AG09309 (cell line): Measurements from ENCODE around the gene REEP3.

Experiments
- DNase-seq: peaks from one replicate; pipeline ENCODE4 v3.0.0-alpha.2; 2010; ENCODE audit warnings: low read depth
- H3K4me3 ChIP-seq: 2 replicates; pipeline ENCODE4 v1.5.1; 2011; ENCODE audit warnings: mild to moderate bottlenecking, low read depth, low read length, moderate library complexity; ENCODE audit not compliant: control insufficient read depth
- TF ChIP-seq, protein P1 (sequence below): IDR thresholded peaks from 2 replicates; pipeline ENCODE4 v1.5.1; 2011; ENCODE audit warnings: mild to moderate bottlenecking, low read depth, low read length, inconsistent platforms; ENCODE audit not compliant: insufficient read depth, control insufficient read depth; ENCODE audit errors: missing control alignments

REEP3 gene

DNA sequence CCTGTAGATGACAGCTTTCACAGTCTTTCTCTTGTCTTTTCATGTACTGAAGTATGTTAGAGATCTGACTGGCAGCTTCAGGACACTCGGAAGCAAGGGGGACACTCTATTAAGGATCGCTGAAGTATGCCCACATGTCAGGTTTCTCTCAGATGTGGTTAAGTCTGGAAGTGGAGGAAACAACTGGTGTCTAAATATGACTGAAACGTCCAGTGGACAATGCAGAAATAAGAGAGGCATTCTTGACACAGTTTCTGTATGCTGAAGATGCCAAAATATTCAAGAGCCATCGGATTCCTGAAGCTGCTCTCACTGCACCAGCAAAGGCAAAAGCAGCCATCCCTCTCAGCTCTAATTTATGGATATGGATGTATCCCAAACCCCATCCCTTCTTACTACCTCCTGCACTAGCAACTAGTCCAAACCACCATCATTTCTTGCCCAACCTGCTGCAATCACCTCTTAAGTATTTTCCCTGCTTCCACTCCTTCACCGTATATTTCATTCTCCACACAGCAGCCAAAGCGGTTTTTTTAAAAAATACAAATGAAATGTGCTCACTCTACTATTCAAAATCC lies 113.4 kb downstream of the REEP3 start:
- no peak for DNase-seq
- TF ChIP-seq, protein P1, sequence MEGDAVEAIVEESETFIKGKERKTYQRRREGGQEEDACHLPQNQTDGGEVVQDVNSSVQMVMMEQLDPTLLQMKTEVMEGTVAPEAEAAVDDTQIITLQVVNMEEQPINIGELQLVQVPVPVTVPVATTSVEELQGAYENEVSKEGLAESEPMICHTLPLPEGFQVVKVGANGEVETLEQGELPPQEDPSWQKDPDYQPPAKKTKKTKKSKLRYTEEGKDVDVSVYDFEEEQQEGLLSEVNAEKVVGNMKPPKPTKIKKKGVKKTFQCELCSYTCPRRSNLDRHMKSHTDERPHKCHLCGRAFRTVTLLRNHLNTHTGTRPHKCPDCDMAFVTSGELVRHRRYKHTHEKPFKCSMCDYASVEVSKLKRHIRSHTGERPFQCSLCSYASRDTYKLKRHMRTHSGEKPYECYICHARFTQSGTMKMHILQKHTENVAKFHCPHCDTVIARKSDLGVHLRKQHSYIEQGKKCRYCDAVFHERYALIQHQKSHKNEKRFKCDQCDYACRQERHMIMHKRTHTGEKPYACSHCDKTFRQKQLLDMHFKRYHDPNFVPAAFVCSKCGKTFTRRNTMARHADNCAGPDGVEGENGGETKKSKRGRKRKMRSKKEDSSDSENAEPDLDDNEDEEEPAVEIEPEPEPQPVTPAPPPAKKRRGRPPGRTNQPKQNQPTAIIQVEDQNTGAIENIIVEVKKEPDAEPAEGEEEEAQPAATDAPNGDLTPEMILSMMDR, result no peak
- no peak overlapping the region for H3K4me3 ChIP-seq

- TF ChIP-seq, protein P1, result no peak
- DNase-seq, result no peak
- H3K4me3 ChIP-seq, result no peak overlapping the region
These were observed 115.6 kb downstream of the REEP3 start for GRCh38 chr10:63636812-63637211.

DNA sequence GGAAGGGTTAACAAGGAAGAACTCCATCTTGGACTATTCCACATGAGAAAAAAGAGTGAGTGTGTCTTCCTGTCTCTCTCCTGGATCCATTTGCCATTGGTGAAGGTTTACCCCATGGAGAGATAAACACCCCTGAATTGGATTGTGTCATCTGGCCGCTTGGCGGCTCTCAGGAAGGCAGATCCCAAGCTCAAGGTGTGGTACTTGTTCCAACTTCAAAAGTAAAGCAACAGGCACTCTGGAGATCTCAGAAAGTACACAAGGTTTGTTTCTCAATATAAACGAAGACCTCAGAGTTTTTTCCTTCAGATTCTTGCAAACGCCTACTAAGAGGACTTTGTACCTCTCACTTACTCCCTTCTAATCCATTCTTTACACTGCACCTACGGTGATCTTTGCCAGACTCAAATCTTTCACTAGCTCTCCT lies 116.7 kb downstream of the REEP3 start:
- no peak overlapping the region for H3K4me3 ChIP-seq
- no peak for DNase-seq
- TF ChIP-seq, protein P1, result no peak

DNA sequence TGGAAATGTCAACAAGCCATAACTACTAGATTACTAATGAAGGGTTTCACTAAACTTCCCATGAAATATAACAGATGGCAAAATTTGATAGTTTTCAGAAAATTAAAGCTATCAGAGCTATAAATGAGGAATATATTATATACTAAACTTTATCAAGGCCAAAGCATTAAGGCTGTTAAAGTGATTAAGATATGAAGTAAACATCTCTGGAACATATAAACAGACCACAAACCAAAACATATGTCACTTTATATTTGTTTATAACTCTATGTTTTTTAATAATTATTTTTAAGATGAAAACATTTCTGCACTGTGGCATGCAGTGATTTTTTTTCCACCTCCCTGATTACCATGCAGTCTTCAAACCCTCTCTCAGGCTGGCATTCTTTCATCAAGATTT lies 120.2 kb downstream of the REEP3 start:
- no peak for DNase-seq
- TF ChIP-seq, protein P1, result no peak
- H3K4me3 ChIP-seq, result no peak overlapping the region

DNA sequence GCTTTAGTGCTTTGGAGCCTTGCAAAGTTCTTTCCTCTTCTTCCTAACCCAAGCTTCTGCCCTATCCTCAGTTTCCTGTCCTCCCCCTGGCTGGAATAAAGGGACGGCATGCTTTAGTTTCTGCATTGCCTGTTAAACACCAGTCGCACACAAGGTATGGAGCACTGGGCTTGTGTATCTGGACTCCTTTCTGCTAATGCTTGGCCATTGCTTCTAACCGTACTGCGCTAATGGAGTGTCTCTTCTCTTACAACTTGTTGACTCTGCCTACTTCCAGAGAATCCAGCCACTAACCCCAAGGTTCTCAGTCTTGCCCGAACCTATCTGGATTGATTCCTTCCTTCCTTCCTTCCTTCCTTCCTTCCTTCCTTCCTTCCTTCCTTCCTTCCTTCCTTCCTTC lies 120.6 kb downstream of the REEP3 start:
- H3K4me3 ChIP-seq, result no peak overlapping the region
- TF ChIP-seq, protein P1, result no peak
- no peak for DNase-seq

DNA sequence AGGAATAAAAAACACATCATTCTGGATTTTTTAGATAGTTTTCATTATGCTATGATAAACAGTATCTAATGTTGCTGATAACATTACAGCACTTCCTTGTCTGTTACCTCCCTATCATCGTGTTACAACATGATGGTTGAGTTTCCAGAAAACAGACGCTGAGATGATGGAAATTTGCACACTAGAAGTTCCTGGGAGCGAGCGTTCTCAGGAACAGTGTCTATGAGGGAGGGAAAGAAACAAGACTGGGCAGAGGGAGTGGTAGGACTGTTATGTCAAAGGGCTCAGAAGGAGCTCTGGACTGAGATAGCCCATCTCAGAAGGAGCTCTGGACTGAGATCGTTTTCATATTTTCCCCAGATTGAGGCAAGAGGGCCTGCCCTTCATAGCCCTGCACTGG lies 121.6 kb downstream of the REEP3 start:
- H3K4me3 ChIP-seq, result no peak overlapping the region
- no peak for DNase-seq
- TF ChIP-seq, protein P1, result no peak

DNA sequence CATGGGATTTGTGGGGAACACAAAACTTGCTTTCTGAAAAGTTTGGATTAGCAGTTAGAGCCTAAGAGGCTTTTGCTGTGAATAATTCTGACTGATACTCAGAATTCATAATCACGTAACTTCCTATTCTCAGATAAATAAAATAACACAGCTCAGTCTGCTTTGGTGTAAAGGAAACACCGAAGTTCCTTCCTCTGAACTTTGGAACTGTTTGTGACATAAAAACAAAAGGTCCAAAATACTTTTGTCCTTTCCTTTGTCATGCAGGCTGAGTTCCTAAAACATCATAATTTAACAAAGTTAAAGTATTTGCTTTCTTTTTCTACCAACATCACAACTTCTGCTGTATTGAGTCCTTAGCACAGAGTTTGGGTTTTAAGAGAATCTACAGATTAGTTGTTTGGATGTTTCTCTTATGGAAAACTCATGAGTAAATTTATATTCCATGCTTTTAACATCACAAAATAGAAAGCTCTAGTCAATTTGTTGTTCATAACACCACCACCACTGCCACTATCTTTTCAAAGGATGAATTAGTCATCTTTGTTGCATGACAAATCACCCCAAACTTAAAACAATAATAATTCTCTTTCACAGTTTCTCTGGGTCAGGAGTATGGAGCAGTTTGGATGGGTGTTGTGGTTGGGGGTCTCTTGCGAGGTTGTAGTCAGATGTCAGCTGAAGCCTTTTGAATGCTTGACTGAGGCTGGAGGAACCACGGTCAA lies 123.4 kb downstream of the REEP3 start:
- H3K4me3 ChIP-seq, result no peak overlapping the region
- no peak for DNase-seq
- TF ChIP-seq, protein P1, result no peak
